ENCODE measurements around the gene SLC26A9.
"Not testable (repeated sequence)": the region's sequence is repeated elsewhere in the genome, so short reads cannot be mapped to it uniquely, and the experiment has no call there.

The SLC26A9 gene

DNA sequence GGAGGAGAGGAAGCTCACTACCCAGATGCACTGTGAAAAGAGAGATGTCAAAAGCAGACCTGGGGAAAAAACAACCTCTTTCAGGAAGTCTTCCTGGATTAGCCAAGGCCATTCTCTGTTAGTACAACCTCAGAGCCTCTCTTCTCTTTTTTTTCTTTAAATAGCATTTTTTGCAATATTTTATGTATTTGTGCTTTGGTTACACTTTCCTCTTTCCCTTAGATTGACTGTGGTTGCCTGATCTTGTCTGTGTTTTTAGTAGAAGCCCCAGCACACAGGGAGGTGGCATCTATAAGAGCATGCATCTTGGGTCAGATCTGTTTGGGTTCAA is 18.8 kb downstream of the SLC26A9 start:
- DNase-seq, result no peak

DNA sequence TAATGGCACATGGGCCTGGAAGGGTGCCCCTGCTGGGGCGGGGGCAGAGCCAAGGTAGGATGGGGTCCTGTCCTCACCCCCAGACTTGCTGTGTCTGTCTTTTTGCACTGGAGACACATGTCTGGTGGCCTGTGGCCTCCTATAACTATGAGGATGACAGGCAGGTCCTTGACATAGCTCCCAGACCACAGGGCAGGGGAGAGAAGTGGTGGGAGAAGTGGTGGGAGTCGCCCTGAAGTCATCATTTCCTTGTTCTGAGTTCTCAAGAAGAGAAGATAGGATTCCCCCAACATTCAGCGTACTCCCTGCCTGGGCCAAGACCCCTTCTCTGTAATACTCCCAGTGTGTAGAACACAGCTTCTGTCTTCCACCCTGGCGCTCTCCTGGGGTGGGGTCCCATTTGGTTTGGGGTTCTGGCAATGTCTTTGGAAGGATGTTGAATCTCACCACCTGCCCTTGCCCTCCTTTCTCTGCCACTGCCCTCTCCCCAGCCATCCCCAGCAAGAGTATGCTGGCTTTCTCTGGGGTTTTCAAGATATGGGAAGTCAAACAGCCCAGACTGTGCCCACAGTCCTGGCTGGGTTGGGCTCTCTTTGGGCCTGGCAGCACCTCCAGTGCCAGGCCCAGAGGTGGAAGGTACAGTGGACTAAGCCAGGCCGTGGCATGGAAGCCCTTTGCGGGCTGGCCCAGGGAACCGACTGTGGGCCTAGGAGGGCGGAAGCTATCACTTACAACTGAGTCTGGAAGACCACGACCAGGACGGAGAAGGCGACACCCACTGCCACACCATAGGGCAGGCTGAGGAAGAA is 19.4 kb downstream of the SLC26A9 start:
- no peak for DNase-seq

DNA sequence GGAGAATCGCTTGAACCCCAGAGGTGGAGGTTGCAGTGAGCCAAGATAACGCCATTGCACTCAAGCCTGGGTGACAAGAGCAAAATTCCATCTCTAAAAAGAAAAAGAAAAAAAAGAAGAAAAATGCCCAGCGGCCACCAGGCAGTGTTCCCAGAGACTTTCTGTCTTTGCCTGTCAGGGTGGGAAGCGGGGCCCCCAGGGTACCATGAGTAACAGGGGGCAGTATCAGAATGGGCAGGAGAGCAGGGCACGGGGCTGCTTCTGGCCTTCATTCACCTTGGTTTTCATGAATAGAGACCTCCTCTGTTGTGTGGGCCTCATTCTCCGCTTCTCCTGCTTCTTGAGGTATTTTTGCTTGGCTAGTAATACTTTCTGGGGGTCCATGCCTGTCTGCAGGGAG is 20.4 kb downstream of the SLC26A9 start:
- DNase-seq, result no peak

DNA sequence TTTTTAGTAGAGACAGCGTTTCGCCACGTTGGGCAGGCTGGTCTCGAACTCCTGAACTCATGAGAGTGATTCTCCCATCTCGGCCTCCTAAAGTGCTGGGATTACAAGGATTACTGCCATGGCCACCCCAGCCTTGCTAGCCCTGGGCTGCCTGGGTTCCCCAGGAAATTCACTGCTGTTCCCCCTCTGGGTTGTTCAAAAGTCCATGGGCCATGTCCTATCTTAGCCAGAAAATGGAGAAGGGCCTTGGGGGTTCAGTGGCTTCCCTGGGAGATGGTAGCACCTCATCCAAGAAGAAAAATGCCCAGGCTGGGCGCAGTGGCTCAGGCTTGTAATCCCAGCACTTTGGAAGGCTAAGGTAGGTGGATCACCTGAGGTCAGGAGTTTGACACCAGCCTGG is 20.9 kb downstream of the SLC26A9 start:
- DNase-seq, result no peak

DNA sequence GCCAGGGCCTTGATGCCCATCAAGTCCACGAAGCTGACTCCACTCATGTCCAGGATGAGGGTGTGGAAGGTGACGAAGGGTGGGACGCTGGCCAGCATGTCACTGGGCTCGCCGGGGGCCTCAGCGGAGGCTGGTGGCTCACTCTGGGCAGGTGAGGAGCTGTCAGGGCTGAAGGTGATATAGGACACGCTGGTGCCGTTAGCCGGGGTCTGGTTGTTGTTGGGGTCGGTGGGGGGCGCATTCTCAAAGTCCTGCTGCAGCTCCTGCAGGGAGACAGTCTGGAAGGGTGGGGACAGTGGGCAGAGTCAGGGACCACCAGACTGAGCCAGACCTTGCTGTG is 21.7 kb downstream of the SLC26A9 start:
- DNase-seq, result no peak

DNA sequence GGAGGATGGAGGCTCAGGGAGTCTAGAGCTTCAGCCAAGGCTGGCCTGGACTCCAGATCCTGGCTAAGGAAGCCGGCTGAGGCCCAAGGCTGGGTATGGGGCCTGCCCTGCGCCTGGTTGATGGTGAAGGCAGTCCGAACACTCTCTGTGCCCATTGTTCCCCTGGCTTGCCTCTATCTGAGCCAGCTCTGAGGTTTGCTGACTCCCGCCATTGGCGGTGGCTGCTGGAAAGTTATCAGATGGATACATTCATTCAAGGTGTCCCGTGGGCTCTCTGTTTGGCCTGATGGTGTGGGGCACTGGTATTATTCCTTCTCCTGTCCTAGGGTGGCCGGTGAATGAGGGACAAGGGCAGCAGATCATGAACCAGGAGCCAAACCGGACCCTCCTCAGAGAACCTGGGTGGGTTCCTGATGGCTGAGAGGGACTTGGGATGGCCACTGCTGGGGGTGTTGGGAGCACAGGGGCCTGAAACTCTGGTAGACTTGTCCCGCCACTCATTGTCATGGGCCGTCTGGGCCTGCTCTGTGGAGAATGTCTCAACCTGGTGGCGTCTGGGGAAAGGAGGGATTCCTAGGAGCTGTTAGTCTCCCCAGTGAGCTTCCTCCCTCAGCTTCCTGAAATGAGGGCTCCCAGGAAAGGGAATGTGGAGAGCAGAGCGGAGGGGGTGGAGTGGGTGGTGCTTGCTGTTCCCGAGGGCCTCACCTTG is 22.2 kb downstream of the SLC26A9 start:
- DNase-seq, result no peak

DNA sequence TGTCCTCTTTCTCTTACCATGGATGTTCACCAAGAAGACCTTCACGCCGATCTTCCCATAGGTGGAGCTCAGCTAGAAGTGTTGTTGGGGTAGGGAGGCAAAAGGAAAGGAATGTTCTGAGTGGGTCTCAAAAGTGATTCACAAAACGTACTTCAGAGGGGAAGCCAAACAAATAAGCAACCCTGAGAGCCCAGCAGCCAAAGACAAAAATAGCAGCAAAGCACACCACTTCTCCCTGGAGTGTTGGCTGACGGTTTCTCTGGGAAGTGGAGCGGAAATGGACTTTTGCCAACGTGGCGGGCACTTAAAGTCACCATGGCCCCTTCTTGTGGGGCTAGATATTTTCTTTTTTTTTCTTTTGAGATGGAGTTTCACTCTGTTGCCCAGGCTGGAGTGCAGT is 23.1 kb downstream of the SLC26A9 start:
- no peak for DNase-seq

DNA sequence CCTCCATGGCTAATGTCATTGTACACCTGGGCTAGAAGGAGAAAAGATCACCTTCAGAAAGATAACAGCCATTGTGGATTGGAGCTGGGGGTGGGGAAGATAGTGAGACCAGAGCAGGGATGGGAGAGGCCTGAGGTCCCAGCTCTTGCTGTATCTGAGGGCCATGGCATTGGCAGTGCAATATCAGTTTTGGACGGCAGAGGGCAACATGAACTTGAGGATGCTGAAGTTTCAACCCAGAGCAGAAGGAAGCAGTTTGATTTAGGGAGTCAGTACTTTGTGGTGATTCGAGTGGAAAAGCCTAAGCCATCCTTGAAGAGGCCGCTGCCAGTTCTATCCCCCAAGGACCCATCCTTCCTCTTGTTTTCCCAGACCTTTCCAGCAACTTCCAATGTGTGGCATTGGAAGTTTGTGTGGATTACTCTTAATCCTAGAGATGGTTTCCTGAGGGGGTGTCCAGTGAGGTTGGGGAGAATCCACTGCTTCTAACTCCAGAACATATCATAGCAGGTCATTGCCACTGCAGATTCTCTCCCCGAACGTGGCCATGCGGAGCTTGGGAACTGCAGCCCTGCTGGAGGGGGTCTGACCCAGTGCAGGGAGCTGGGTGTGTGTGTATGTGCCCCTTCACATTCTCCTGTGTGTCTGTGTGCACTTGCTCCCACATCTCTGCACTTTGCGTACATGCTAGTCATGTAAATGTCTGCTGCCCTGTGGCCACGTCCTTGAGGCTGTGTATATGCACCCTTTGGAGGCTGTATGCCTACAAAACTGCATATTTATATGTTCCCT is 24.1 kb downstream of the SLC26A9 start:
- peak; percentile 67 for DNase-seq

DNA sequence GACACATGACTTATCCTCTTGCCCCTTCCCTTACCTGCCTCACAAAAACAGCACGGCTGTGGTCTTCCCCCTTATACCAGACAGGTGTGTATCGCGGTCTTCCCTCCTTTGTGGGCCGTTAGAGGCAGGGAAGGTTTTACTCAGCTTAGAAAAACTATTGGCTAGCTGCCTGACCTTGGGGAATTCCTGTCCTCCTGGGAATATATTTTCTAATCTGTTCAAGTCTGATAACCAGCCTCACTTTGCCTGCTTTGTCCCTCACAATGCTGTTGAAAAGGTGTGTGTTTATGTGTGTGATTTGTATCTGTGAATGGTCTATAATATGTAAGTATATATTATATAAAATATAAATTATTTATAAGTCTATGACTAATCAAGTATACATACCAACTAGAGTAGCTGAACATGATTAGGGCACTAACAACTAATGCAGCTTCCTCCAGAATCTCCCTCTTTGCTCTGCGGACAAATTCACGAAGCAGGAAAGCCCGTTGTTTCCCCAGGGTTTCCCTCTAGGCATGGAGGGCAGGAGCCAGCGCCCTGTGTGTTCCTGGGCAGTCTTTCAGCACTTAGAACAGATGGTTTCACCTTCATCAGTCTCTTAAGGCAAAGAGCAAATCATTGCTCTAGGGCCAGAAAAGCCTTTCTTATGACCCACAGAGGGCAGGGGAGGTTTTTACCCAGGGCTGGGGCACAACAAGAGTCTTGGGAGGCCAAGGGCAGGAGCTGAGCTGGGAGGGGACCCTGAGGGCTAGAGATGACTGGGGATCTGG is 25.6 kb downstream of the SLC26A9 start:
- no peak for DNase-seq

DNA sequence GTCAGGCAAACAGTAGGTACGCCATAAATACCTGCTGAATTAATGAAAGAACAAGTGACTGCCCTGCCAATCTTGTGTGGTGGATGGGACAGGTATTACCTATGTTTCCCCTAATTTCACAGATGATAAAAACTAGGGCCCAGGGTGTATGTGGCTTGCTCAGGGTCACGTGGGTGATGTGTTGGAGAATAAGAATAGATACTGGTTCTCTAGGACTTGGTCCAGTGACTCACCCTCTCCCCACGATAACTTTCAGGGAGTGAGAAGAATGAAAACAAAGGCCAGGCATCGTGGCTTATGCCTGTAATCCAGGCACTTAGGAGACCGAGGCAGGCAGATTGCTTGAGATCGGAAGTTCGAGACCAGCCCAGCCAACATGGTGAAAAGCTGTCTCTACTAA is 26.7 kb downstream of the SLC26A9 start:
- no peak for DNase-seq

DNA sequence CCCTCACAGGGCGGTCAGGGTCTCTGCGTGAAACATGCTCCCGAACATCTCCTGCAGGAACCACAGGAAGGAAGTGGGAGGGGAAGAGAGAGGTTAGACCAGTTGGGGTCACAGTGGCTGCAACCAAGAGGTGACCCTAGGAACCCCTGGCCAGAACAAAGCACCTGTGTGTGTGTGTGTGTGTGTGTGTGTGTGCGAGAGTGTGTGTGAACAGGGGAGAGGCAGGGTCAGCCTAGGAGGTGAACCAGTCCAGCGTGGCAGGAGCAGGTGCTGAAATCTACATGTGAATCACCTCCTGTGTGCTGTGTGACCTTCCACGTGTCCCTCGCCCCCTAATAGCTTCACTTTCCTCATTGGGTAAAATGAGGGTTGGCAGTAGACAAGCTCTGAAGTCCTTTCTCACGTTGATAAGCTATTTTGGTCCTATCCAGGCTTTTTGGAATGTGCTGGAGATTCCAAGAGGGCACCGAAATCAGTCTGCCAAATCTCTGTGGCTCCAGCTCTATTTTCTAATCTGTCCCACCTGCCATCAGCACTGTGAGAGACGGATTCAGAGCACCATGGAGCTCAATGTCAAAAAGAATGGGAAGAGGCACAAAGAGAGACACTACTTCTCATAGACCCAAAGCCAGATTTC is 27.8 kb downstream of the SLC26A9 start:
- no peak for DNase-seq

DNA sequence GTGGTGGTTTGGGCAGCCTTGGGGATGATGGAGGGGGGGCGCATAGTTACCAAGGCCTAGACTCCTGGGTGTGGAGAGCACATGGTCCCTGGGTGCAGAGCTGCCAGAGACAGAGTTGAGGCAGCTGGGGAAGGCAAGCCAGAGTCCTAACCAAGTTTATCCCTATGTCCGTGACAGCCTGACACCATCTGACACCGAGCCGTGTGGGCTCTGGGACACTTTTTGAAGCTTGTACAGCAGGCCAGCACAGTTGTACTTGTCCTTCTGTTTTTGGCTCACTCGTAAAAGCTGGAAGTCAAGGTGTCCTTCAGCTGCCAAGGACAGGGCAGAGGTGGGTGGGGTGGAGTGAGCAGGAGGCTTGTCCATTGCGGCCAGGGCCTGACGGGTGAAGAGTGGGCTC is 28.5 kb downstream of the SLC26A9 start:
- no peak for DNase-seq

DNA sequence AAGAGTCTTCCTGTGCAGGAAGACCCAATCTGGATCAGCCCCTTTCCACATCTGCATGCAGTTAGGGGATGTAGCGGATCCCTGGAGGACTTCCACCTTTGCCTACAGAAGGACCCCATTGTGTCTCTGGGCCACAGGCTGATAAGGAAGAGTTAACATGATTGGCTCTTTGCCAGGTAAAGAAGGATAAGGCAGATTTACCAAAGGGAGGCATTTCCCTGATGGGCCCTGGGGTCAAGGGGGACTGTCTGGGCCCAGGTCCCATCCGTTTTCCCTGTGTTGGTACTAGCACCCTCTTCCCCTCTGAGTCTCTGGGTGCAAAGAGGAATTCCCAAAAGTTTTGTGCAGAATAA is 29.1 kb downstream of the SLC26A9 start:
- no peak for DNase-seq

DNA sequence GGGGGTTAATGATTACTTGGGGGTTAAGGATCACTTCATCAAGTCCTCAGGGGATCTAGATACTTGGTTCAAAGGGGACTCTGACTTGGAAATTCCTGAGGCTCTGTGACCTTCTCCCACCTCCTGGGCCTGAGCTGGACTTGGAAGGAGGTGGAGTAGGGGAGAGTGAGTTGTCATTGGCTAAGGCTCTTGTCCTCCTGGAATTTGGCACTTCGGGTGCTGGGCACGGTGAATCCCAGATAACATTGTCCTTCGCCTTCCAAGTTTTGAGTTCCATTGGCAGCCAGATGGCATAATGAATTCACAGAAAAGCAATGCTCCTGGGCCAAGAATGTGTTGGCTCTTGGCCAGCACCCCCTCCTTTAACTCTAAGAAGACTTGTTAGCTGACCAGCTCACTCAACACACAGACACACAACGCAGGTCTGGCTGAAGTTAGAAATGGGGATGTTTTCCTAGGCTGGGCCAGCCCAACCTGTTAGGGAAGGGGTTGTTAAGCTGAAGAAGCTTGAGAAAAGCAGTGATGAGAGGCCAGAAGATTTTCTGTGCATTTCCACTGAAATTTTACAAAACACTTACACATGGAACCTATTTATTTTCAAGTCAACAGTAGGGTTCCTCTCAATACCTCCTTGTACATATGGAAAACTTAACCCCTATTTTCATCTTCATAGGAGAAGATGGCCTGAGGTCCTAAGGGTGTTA is 29.7 kb downstream of the SLC26A9 start:
- DNase-seq, result no peak

DNA sequence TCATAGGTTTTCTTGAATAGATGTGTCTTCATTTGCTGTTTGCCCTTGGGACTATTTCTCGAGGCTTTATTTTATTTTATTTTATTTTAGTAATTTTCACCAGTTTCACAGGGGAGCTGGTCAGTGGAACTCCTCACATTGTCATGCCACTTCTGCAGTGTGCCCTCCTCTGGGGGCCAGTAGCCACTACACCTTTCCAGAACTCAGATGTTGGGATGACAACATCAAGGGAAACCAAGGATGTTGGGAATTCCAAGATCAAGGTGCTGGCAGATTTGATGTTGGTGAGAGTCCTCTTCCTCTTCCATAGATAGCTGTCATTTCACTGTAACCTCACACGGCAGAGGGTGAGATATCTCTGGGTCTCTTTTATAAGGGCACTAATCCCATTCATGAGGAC is 35.5 kb downstream of the SLC26A9 start:
- DNase-seq, result no peak

DNA sequence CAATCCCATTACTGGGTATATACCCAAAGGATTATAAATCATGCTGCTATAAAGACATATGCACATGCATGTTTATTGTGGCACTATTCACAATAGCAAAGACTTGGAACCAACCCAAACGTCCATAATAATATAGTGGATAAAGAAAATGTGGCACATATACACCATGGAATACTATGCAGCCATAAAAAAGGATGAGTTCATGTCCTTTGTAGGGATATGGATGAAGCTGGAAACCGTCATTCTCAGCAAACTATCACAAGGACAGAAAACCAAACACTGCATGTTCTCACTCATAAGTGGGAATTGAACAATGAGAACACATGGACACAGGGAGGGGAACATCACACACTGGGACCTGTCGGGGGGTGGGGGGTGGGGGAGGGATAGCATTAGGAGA is 38.2 kb downstream of the SLC26A9 start:
- DNase-seq, result not testable (repeated sequence)

DNA sequence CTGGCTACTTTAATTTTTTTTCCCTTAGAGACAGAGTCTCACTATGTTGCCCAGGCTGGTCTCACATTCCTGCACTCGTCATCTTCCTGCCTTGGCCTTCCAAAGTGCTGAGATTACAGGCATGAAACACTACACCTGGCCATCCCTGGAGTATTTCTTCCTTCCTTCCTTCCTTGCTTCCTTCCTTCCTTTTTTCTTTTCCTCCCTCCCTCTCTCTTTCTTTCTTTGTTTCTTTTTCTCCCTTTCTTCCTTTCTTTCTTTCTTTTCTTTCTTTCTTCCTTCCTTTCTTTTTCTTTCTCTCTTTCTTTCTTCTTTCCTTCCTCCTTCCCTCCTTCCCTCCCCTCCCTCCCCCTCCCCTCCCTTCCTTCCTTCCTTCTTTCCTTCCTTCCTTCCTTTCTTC is 46.9 kb downstream of the SLC26A9 start:
- DNase-seq, result no peak

DNA sequence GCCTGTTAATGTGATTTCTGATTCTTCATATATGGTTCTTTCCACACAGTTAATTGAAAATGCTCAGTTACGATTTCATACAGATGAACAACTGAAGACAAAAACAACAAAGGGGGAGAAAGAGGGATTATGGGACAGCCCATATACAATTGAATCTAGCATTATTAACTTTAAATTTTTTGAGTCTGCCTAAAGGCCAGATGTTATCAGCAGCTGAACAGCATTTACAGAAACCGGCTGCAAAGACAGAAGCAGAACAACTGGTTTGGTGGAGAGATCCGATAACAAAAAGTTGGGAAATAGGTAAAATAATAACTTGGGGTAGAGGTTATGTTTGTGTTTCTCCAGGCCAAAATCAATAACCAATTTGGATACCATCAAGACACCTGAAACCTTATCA is 49.1 kb downstream of the SLC26A9 start:
- not testable (repeated sequence) for DNase-seq

DNA sequence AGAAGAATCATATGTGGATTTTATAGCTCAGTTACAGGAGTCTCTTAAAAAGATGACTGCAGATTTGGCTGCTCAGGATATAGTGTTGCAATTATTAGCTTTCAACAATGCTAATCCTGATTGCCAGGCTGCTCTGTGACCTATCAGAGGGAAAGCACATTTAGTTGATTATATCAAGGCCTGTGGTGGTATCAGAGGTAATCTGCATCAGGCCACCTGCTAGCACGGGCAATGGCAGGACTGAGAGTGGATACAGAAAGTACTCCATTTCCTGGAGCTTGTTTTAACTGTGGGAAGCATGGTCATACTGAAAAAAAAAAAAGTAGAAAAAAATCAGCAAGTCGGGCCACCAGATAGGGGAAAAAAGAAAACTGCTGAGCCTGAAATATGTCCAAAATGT is 51.1 kb downstream of the SLC26A9 start:
- not testable (repeated sequence) for DNase-seq

DNA sequence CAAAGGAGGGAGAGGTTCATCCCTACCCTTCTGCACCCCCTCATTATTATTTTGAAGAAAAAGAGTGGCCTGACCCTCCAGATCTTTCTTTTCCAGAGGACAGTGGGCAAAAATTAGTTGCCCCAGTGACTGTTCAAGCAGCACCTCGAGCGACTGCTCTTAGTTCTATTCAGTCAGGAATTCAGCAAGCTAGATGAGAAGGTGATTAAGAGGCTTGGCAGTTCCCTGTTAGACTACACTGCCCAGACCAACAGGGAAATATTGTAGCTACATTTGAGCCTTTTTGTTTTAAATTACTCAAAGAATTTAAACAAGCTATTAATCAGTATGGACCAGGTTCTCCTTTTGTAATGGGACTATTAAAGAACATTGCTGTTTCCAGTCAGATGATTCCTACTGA is 51.8 kb downstream of the SLC26A9 start:
- DNase-seq, result not testable (repeated sequence)

DNA sequence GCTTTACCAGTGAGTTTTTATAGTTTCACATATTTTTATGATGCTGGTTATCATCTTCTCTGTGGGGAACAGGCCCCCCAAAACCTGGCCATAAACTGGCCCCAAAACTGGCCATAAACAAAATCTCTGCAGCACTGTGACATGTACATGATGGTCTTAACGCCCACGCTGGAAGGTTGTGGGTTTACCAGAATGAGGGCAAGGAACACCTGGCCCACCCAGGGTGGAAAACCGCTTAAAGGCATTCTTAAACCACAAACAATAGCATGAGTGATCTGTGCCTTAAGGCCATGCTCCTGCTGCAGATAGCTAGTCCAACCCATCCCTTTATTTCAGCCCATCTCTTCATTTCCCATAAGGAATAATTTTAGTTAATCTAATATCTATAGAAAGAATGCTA is 52.6 kb downstream of the SLC26A9 start:
- not testable (repeated sequence) for DNase-seq

DNA sequence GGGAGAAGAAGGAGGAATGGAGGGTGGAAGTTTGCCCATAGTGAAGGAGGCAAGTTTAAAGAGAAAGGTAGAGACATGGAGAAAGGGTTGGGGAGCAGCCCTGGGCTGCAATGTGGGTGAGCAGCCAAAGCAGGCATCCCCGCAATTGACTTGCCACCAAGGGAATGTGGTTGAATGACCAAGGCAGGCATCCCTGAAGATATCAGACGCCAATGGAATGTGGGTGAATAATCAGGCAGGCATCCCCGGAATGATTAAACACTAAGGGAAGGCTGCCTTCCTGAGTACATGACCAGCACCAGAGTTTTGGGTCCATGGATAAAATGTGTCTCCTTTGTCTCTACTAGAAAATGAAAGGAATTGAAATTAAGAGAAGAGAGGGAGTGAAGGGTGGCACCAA is 53.5 kb downstream of the SLC26A9 start:
- DNase-seq, result not testable (repeated sequence)
